DOHH2 (cell line): Measurements from ENCODE around the gene KRT31.

ENCODE experiments used
- H3F3A ChIP-seq: fragments of 200-600 bp; sonication (generic), shearing (Covaris generic); 2 replicates; pipeline ENCODE4 v1.6.0; 2016; ENCODE audit warnings: antibody characterized with exemption, mild to moderate bottlenecking; ENCODE audit not compliant: control insufficient read depth, insufficient read depth
- H3K27ac ChIP-seq: fragments of 200-600 bp; sonication (generic); 2 replicates; pipeline ENCODE4 v1.5.1; 2014; ENCODE audit warnings: low read depth, mild to moderate bottlenecking, low read length, moderate library complexity
- H3K27me3 ChIP-seq: fragments of 200-600 bp; sonication (generic); 2 replicates; pipeline ENCODE4 v1.6.1; 2014; ENCODE audit warnings: mild to moderate bottlenecking, low read length, mixed read lengths; ENCODE audit not compliant: control insufficient read depth
- H3K36me3 ChIP-seq: fragments of 200-600 bp; sonication (generic); 2 replicates; pipeline ENCODE4 v1.6.1; 2014; ENCODE audit warnings: mild to moderate bottlenecking, low read length, moderate library complexity, mixed read lengths; ENCODE audit not compliant: control insufficient read depth
- H3K4me1 ChIP-seq: fragments of 200-600 bp; sonication (generic); 2 replicates; pipeline ENCODE4 v1.6.1; 2014; ENCODE audit warnings: mild to moderate bottlenecking, low read length, mixed read lengths; ENCODE audit not compliant: control insufficient read depth
- H3K4me2 ChIP-seq: fragments of 200-600 bp; sonication (generic); 2 replicates; pipeline ENCODE4 v1.6.0; 2014; ENCODE audit warnings: mild to moderate bottlenecking, low read length, moderate library complexity
- H3K4me3 ChIP-seq: fragments of 200-600 bp; sonication (generic); 2 replicates; pipeline ENCODE4 v1.5.1; 2014; ENCODE audit warnings: mild to moderate bottlenecking, low read length, mixed read lengths
- H3K79me2 ChIP-seq: fragments of 200-600 bp; sonication (generic); 2 replicates; pipeline ENCODE4 v1.6.1; 2014; ENCODE audit warnings: mild to moderate bottlenecking, low read length, mixed read lengths; ENCODE audit not compliant: control insufficient read depth
- H3K9me2 ChIP-seq: fragments of 200-600 bp; sonication (generic); replicated peaks from 2 replicates; pipeline ENCODE4 v1.6.1; 2014; ENCODE audit warnings: mild to moderate bottlenecking, low read length, mixed read lengths; ENCODE audit not compliant: control insufficient read depth
- H3K9me3 ChIP-seq: fragments of 200-600 bp; sonication (generic); 2 replicates; pipeline ENCODE4 v1.6.1; 2014; ENCODE audit warnings: antibody characterized with exemption, low read length, mixed read lengths; ENCODE audit not compliant: control insufficient read depth, insufficient read depth
- H4K20me1 ChIP-seq: fragments of 200-600 bp; sonication (generic); 2 replicates; pipeline ENCODE4 v1.6.0; 2014; ENCODE audit warnings: low read depth, mild to moderate bottlenecking, antibody characterized with exemption, low read length, moderate library complexity; ENCODE audit not compliant: control insufficient read depth, insufficient read depth
- EZH2phosphoT487 ChIP-seq: fragments of 200-600 bp; sonication (generic); IDR thresholded peaks from 2 replicates; pipeline ENCODE4 v1.6.1; 2017; ENCODE audit warnings: borderline replicate concordance, mild to moderate bottlenecking, antibody characterized with exemption, low read length, moderate library complexity, mixed read lengths
- TF ChIP-seq, protein P1 (sequence below): fragments of 200-600 bp; sonication (generic); IDR thresholded peaks from one replicate; pipeline ENCODE4 v1.5.1; 2014; ENCODE audit warnings: antibody characterized with exemption, mild to moderate bottlenecking, low read depth, low read length; ENCODE audit not compliant: poor library complexity, severe bottlenecking

The KRT31 gene

DNA sequence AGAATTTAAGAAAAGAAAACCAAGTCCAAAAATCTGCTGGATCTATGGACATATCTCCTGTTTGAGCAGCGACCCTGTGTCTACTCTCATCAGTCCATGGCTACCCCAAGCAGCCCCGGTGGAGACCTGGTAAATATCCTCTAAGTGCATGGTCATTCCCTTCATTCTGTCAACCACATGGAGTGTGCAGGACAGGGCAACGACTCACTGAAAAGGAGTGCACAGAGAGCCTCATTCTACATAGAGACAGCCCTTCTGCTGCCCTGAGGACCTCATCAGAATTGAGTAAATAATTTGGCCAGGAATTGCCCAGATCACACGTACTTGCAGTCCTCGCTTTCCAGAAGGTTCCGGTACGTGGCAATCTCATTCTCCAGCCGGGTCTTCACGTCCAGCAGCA, 40.4 kb upstream of the KRT31 start:
- H3K27me3 ChIP-seq: peaks cover 34% of the 10 kb centered on the region
- no peaks in the 10 kb centered on the region for H3K79me2 ChIP-seq
- H3K4me3 ChIP-seq: no peak overlapping the region
- H3K9me3 ChIP-seq: no peaks in the 10 kb centered on the region
- no peaks in the 10 kb centered on the region for H3K9me2 ChIP-seq
- no peaks in the 10 kb centered on the region for H4K20me1 ChIP-seq
- no peak overlapping the region for H3K4me2 ChIP-seq
- no peak overlapping the region for H3K27ac ChIP-seq
- no peaks in the 10 kb centered on the region for H3K4me1 ChIP-seq
- H3K36me3 ChIP-seq: no peaks in the 10 kb centered on the region
- no peaks in the 10 kb centered on the region for H3F3A ChIP-seq
- TF ChIP-seq, protein P1, sequence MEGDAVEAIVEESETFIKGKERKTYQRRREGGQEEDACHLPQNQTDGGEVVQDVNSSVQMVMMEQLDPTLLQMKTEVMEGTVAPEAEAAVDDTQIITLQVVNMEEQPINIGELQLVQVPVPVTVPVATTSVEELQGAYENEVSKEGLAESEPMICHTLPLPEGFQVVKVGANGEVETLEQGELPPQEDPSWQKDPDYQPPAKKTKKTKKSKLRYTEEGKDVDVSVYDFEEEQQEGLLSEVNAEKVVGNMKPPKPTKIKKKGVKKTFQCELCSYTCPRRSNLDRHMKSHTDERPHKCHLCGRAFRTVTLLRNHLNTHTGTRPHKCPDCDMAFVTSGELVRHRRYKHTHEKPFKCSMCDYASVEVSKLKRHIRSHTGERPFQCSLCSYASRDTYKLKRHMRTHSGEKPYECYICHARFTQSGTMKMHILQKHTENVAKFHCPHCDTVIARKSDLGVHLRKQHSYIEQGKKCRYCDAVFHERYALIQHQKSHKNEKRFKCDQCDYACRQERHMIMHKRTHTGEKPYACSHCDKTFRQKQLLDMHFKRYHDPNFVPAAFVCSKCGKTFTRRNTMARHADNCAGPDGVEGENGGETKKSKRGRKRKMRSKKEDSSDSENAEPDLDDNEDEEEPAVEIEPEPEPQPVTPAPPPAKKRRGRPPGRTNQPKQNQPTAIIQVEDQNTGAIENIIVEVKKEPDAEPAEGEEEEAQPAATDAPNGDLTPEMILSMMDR: no peak
- TF ChIP-seq EZH2phosphoT487: no peak

DNA sequence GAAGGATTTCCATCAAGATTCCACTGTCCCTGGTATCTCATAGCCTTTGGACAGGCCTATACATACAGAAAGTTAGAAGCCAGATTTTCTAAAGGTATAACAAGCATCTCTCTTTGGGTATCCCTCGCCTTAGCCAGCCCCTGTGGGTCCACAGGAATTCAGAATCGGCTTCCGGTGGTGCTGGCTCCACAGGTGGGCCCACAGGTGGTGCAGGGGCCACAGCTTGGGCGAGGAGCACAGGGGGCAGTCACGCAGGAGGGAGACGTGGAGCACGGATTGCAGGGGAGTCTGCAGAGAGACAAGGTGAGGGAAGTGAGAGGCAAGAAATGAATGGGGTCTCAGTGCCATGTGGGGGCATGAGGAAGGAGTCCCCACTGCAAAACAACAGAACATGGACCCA, 39.8 kb upstream of the KRT31 start:
- Histone ChIP-seq H3K27ac (no peak overlapping the region), H3K27me3 (peaks cover 29% of the 10 kb centered on the region), H3F3A (no peaks in the 10 kb centered on the region), H3K79me2 (no peaks in the 10 kb centered on the region), H3K9me2 (no peaks in the 10 kb centered on the region), H4K20me1 (no peaks in the 10 kb centered on the region), H3K4me3 (no peak overlapping the region), H3K9me3 (no peaks in the 10 kb centered on the region), H3K4me2 (no peak overlapping the region), H3K36me3 (no peaks in the 10 kb centered on the region), H3K4me1 (no peaks in the 10 kb centered on the region)
- TF ChIP-seq, protein P1: no peak
- TF ChIP-seq EZH2phosphoT487: no peak

- Histone ChIP-seq H3K79me2 (no peaks in the 10 kb centered on the region), H3F3A (no peaks in the 10 kb centered on the region), H3K4me1 (no peaks in the 10 kb centered on the region)
These were observed 37.0 kb upstream of the KRT31 start for GRCh38 chr17:41434415-41434814.

More at GRCh38 chr17:41434415-41434814, 37.0 kb upstream of the KRT31 start:
- Histone ChIP-seq H3K27ac (no peak overlapping the region), H3K9me3 (no peaks in the 10 kb centered on the region), H3K9me2 (no peaks in the 10 kb centered on the region), H3K27me3 (peaks cover 15% of the 10 kb centered on the region), H4K20me1 (no peaks in the 10 kb centered on the region), H3K4me2 (no peak overlapping the region), H3K4me3 (no peak overlapping the region), H3K36me3 (no peaks in the 10 kb centered on the region)
- TF ChIP-seq, protein P1: no peak
- no peak for TF ChIP-seq EZH2phosphoT487
